SK-N-SH treated with all-trans-retinoic acid at 6 μM for 48 hours (cell line): ENCODE data around the gene ZNF844.
"Not testable (repeated sequence)": the region's sequence is repeated elsewhere in the genome, so short reads cannot be mapped to it uniquely, and the experiment has no call there.

Experiments used
- RARB ChIP-seq: fragments of 250-450 bp; sonication (Bioruptor Pico); IDR thresholded peaks from 2 replicates; pipeline ENCODE4 v1.8.0; 2021; ENCODE audit warnings: mild to moderate bottlenecking, moderate library complexity
- ZC3H10 ChIP-seq: fragments of 250-450 bp; sonication (Bioruptor Pico); IDR thresholded peaks from 2 replicates; pipeline ENCODE4 v1.5.1; 2021; ENCODE audit warnings: mild to moderate bottlenecking, moderate library complexity
- ZFP30 ChIP-seq: fragments of 450-650 bp; formaldehyde crosslinking; IDR thresholded peaks from 2 replicates; pipeline ENCODE4 v1.5.0; 2022; ENCODE audit warnings: mild to moderate bottlenecking, moderate library complexity

- TF ChIP-seq RARB, ZC3H10, ZFP30 (CRISPR knock-in tag): not testable (repeated sequence)
Observed at GRCh38 chr19:12076331-12076730, 11.8 kb downstream of the ZNF844 start.
